GM12878 (cell line): ENCODE data around the gene A2ML1.

Experiments
- BHLHE40 ChIP-seq, 2 experiments: fragments of 450-650 bp in 1 of 2; IDR thresholded peaks; 2 replicates each; pipeline ENCODE4 v1.6.1; 2011 to 2017; ENCODE audit warnings: low read depth in 2 of 2, borderline replicate concordance in 1 of 2, improper control_type of control experiment in 1 of 2, low read length in 1 of 2, mild to moderate bottlenecking in 1 of 2
- CTCF ChIP-seq, 3 experiments: IDR thresholded peaks in 2 of 3; conservative IDR thresholded peaks in 1 of 3; 2 replicates each; pipeline ENCODE4 v1.5.1; 2011; ENCODE audit warnings: low read depth in 3 of 3, low read length in 3 of 3, mild to moderate bottlenecking in 3 of 3, control low read depth in 2 of 3, moderate library complexity in 2 of 3, inconsistent platforms in 1 of 3, mixed read lengths in 1 of 3; ENCODE audit not compliant: control insufficient read depth in 2 of 3, insufficient read depth in 1 of 3; ENCODE audit errors: extremely low read depth in 1 of 3
- EGR1 ChIP-seq, 2 experiments: IDR thresholded peaks; 1 replicate in 1 of 2; 2 replicates in 1 of 2; pipeline ENCODE4 v1.6.1; 2011 to 2012; ENCODE audit warnings: low read depth in 2 of 2, low read length in 2 of 2, borderline replicate concordance in 1 of 2, mild to moderate bottlenecking in 1 of 2, moderate library complexity in 1 of 2
- EP300 ChIP-seq, 2 experiments: fragments of 150-350 bp in 1 of 2; IDR thresholded peaks; 2 replicates each; pipeline ENCODE4 v1.6.1; 2011 to 2012; ENCODE audit warnings: low read depth in 2 of 2, low read length in 2 of 2, borderline replicate concordance in 1 of 2, improper control_type of control experiment in 1 of 2, inconsistent platforms in 1 of 2; ENCODE audit not compliant: control insufficient read depth in 1 of 2
- ESRRA ChIP-seq: IDR thresholded peaks from 2 replicates; pipeline ENCODE4 v1.6.1; 2012; ENCODE audit warnings: mild to moderate bottlenecking, low read length, improper control_type of control experiment
- JUND ChIP-seq: IDR thresholded peaks from 2 replicates; pipeline ENCODE4 v1.6.1; 2012; ENCODE audit warnings: low read depth, mild to moderate bottlenecking, low read length, improper control_type of control experiment, moderate library complexity
- NR2C2 ChIP-seq: IDR thresholded peaks from 2 replicates; pipeline ENCODE4 v1.6.1; 2011; ENCODE audit warnings: borderline replicate concordance, low read depth; ENCODE audit not compliant: control insufficient read depth, insufficient read length
- ZNF207 ChIP-seq: fragments of 450-650 bp; IDR thresholded peaks from 2 replicates; pipeline ENCODE4 v1.6.1; 2014; ENCODE audit warnings: antibody characterized with exemption, mild to moderate bottlenecking, borderline replicate concordance
- TF ChIP-seq, protein P1 (sequence below): IDR thresholded peaks from 2 replicates; pipeline ENCODE4 v1.6.1; 2011; ENCODE audit warnings: borderline replicate concordance, low read depth, mild to moderate bottlenecking, moderate library complexity, mixed read lengths, low read length; ENCODE audit not compliant: insufficient read depth; ENCODE audit errors: extremely low read length

DNA sequence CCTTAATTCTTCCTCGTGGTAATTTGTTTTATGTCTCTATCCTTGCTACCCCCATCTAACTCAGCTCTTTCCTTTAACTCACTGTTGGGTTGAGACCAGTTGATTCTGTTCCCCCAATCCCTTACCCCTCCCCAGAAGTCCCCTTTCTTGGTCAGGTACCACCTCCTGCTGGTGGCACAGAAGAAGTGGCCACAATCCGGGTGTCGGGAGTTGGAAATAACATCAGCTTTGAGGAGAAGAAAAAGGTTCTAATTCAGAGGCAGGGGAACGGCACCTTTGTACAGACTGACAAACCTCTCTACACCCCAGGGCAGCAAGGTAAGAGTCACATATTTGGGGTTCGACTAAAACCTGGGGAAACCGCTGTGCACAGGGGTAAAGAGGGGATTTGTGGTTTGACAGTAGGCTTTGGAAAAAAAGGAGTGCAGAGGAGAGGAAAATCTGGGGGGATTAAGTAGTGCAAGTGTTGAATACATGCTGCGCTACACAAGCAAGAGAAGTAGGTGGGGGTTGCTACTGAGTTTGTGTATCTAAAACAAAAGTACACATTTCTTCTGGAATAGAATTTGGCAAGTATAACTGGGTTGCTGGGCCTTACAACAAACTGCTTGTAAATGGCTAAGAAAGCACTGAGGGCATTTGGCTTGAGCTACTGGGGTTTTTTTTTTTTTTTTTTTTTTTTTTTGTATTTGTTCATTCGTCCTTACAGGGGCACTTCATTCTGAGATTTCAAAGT is 1.3 kb downstream of the A2ML1 start:
- TF ChIP-seq ESRRA = no peak
- TF ChIP-seq, protein P1, sequence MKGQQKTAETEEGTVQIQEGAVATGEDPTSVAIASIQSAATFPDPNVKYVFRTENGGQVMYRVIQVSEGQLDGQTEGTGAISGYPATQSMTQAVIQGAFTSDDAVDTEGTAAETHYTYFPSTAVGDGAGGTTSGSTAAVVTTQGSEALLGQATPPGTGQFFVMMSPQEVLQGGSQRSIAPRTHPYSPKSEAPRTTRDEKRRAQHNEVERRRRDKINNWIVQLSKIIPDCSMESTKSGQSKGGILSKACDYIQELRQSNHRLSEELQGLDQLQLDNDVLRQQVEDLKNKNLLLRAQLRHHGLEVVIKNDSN = no peak
- TF ChIP-seq EP300 (IDR thresholded peaks at IDR 0.05; ENCODE audit: borderline replicate concordance in 1 of 2, control insufficient read depth in 1 of 2, low read depth in 2 of 2, low read length in 2 of 2) = no peak
- no peak for TF ChIP-seq NR2C2
- no peak for TF ChIP-seq BHLHE40 (IDR thresholded peaks at IDR 0.05; ENCODE audit: borderline replicate concordance in 1 of 2, low read depth in 2 of 2, low read length in 1 of 2)
- no peak for TF ChIP-seq ZNF207
- peak; percentile 3 to 32 (median 19); a peak in 2 of 6 replicates for TF ChIP-seq CTCF (IDR thresholded peaks at IDR 0.05 in 2 of 3, conservative IDR thresholded peaks at IDR 0.05 in 1 of 3; ENCODE audit: control insufficient read depth in 2 of 3, extremely low read depth in 1 of 3, insufficient read depth in 1 of 3, low read depth in 3 of 3, low read length in 3 of 3)
- no peak for TF ChIP-seq JUND
- TF ChIP-seq EGR1 (IDR thresholded peaks at IDR 0.05; ENCODE audit: borderline replicate concordance in 1 of 2, low read depth in 2 of 2, low read length in 2 of 2) = no peak
